HG03565 (cell line): Measurements from ENCODE around the gene RAB11FIP4.

Experiments
- ATAC-seq: cut with Tn5 transposase; IDR thresholded peaks from one replicate; pipeline ENCODE4 v1.9.1; 2021; ENCODE audit warnings: mild to moderate bottlenecking, moderate library complexity; ENCODE audit not compliant: unreplicated experiment

Gene RAB11FIP4

GRCh38 chr17:31495022-31495885 is 103.8 kb downstream of the RAB11FIP4 start:
- no peak for ATAC-seq

- no peak for ATAC-seq
Measured at GRCh38 chr17:31496097-31496496, 104.6 kb downstream of the RAB11FIP4 start.

- ATAC-seq, result no peak
Measured at GRCh38 chr17:31496601-31497000, 105.1 kb downstream of the RAB11FIP4 start.

- no peak for ATAC-seq
Measured at GRCh38 chr17:31497431-31497830, 106.0 kb downstream of the RAB11FIP4 start.

GRCh38 chr17:31497994-31498826 is 106.7 kb downstream of the RAB11FIP4 start:
- no peak for ATAC-seq

- ATAC-seq, result no peak
Measured at GRCh38 chr17:31499771-31500554, 108.5 kb downstream of the RAB11FIP4 start.

- ATAC-seq, result no peak
Measured at GRCh38 chr17:31506517-31506916, 115.0 kb downstream of the RAB11FIP4 start.

GRCh38 chr17:31508288-31509094 is 117.0 kb downstream of the RAB11FIP4 start:
- peak; percentile 69 for ATAC-seq

- ATAC-seq, result no peak
Measured at GRCh38 chr17:31509095-31509804, 117.8 kb downstream of the RAB11FIP4 start.

- no peak for ATAC-seq
Measured at GRCh38 chr17:31509805-31510177, 118.3 kb downstream of the RAB11FIP4 start.

GRCh38 chr17:31510308-31511194 is 119.1 kb downstream of the RAB11FIP4 start:
- no peak for ATAC-seq

- ATAC-seq, result no peak
Measured at GRCh38 chr17:31511195-31511578, 119.7 kb downstream of the RAB11FIP4 start.

- no peak for ATAC-seq
Measured at GRCh38 chr17:31511580-31511979, 120.1 kb downstream of the RAB11FIP4 start.

- ATAC-seq, result no peak
Measured at GRCh38 chr17:31512104-31512740, 120.7 kb downstream of the RAB11FIP4 start.

- ATAC-seq, result no peak
Measured at GRCh38 chr17:31512796-31513195, 121.3 kb downstream of the RAB11FIP4 start.

- no peak for ATAC-seq
Measured at GRCh38 chr17:31513731-31514427, 122.4 kb downstream of the RAB11FIP4 start.

GRCh38 chr17:31515267-31515666 is 123.8 kb downstream of the RAB11FIP4 start:
- no peak for ATAC-seq

- no peak for ATAC-seq
Measured at GRCh38 chr17:31517524-31517923, 126.0 kb downstream of the RAB11FIP4 start.
